Activated CD8-positive, alpha-beta memory T cell treated with anti-CD3 and anti-CD28 coated beads, Interleukin-2, amount 50 U/mL, for 48 hours (primary cell): ENCODE measurements around the gene C16orf90.

ENCODE experiments used
- DNase-seq: peaks from one replicate; pipeline ENCODE4 v3.0.0-alpha.2; 2020

Gene C16orf90, protein sequence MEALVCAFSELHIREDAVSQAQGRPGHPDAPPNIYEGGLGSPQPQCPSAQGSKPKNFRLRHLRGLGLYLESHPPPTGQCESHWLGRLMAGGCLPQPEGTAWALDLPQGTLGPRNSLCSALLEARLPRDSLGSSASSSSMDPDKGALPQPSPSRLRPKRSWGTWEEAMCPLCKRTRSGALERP

DNA sequence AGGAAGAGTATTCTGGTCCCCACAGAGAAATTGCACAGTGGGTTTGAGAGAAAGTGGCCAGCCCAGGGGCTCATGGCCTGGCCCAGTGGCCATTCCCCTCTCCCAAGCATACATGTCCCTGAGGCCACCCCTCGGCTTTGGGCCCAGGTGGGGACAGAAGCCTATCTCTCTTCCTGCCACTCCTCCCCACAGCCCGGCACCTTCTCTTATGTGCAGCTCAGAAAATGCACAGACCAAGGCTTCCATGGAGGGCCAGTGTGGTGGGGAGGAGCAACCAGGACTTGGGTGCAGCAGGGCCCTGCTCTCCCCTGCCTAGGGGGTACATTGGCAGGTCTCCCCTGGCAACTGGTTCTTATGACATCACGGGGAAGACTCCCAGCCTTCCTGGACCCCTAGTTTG, at the start of gene C16orf90:
Gene C16orf90 (minus strand): TSS at position 314 of the 400 bp plus-strand sequence. CDS start 68 bp downstream, at position 246.
- no peak for DNase-seq

DNA sequence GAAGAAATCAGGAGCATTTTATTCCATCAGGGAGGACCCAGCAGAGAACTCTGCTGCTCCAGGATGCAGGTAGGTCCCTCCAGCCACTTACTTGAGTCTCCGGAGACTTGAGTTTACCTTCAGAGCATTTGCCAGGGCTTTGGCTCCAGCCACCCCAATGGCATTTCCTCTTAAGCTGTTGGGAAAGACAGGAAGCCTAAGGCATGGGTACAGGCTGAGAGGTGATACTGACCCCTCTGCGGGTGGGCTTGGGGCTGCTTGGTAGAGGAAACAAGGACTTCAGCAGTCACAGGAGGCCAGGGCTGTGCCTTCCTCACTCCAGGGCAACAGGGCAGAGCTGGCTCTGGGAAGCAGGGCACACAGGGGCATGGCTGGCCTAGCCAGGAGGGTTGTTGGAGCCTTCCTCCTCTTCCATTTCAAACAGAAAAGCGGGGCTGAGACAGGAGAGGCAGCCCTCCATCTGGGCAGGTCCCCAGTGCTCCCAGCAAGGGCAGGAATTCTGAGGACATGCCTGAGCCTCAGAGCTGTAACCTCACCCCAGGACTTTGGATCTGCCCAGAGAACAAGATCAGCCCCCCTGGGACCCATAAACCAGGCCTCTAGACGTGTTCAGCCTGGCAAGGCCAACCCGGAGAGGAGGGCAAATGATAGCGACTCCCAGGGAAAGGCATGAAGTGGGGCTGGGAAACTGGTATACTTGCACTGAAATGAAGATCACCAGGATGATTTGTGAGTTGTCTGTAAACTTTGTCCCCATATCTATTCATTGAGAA, 47.5 kb upstream of the C16orf90 start:
- DNase-seq: no peak

DNA sequence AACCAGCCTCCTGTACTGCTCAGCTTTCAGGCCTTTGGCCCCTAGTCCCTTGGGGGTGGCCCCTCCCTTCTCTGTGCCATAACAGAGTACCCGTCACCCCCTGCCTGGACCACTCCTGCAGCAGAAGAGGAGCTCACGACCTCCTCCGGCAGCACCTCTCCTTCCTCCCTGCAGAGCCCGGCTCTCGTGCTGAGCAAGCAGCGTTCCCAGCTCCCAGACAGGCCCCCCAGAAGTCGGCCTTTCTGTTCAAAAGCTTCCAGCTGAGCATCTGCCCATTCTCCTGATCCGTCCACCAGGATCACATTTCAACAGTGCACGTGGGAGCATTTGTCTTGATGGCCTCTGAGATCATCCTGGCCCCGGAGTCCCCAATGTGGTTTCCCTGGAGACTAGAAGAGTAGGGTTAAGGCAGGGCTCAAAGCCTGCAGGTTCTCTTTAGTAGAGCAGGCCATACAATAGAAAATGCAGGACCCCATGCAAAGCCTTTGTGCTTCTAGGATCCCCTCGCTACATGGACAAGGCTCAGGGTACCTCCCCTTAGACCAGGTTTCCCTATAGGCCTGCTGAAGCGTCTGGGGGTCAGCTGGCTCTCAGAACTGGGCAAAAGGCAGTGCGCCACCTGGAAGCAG, 46.4 kb upstream of the C16orf90 start:
- no peak for DNase-seq

DNA sequence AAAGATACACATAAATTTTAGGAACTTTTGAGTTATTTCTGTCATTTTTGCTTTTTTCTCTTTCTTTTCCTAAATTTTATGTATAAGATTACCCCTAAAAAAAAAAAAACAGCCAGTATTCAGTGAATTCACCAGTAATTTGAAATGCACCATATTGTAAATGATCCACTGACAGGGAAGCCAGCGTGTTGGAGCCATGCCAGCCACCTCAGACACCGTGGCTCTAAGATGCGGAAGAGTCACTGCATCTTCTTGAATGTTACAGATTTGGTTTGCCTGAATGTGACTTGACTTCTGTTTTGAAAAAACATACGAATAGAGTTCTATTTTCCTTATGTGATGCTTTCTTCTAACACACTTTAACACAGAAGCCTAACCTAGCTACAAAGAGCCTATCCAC, 42.9 kb upstream of the C16orf90 start:
- no peak for DNase-seq

DNA sequence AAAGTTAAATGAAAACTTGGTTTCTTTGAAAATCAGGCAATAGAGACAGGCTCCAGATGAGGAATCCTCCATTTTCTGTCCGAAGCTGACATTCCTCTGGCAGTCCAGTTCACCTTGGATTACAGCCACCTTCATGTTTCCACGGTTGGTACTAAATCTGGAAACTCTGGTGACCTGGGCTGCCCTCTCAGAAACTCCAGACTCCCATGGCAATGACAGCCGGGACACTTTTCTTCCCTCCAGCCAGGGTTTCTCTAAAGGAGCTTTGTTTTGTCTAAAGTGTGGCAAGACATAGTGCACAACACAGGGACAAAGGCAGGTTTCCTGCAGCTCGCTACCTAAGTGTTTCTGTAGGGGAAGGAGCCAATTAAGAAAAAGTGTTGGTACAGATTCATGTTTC, 41.6 kb upstream of the C16orf90 start:
- no peak for DNase-seq

DNA sequence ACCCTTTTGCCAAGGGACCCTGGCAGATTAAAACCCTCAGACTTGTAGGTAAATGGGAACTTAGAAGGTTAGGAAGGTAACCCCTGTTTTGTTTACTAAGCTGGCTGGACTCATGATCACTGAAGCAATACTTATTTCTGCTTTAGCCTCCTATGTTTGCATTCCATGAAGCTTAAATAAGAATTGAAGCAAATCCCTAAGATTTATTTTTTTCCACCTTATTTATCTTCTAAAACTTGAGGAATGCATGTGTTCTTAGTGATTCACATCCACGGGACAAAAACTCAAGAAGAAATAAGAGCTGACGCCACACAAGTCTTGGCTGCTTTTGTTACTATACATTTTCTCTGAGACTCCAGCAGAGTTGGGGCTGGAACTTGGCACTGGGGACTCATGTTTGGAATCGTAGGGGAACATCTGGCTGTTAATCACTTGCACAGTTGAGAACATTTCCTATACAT, 41.0 kb upstream of the C16orf90 start:
- no peak for DNase-seq

DNA sequence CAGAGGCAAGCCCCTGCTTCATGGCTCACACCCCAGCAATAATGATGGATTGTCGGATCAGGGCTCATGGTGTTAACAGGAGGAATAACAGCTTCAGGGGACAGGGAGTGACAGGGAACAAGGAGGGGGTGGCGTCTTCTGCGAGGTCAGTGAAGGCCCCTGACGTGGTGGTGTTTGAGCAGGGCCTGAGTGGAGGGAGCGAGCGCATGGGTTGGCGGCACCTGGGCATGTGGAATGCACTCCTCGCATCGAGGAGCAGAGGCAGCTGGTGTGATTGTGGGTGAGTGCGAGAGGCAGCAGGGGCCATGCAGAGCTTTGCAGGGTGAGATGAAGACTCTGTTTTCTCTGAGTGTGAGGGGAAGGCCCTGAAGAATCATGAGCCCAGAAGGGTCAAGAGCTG, 38.8 kb upstream of the C16orf90 start:
- DNase-seq: no peak

DNA sequence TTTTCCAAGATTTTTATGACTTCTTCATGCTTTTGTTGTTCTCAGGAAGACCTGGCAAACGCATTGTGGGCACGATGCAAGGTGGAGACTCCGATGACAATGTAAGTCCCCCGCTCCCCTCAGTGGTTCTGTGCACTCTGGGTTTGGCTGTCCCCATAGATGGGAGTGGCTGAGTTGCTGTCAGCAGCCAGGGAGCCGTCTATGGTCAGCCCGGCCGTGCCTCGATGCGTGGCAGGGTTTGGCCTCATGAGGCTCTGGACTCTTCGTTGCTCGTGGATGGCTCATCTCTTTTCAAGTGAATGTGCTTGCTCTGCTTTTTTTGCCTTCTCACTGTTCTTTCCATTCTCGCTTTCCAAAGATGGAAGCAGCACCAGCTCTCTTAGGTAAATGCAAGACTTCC, 37.5 kb upstream of the C16orf90 start:
- no peak for DNase-seq

DNA sequence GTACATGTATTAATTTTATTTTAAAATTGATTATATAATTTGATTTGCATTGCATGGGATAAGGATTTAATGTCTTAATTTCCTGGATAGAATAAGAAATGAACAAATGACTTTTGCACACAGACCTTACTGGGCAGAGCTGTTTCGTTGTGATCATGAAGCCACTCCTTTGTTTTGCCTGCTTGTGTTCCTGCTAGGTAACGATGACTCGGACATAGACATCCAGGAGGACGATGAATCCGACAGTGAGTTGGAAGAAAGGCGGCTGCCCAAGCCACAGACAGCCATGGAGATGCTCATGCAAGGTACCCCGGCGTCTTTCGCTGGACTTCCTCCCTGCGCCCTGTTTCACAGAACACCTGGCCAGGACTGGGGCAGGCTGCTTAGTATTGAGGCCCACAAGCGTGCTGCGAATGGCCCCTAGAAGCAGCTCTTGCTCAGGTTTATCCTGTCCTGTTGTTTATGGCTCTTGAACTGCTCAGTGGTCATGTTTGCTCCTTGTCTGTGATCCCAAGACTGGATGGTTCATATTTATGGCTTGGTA, 35.2 kb upstream of the C16orf90 start:
- DNase-seq: no peak

DNA sequence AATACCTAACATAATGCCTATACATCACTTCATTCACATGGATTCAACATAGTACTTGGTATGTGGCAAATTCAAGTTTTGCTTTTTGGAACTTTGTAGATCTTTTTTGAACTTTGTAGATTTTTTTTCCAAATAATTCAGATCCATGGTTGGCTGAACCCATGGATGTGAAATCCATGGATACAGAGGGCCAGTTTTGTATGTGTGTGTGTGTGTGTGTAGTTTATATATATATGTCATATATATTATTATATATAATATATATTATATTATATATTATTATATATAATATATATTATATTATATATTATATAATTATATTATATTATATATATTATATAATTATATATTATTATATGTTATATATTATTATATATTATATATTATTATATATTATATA, 33.9 kb upstream of the C16orf90 start:
- no peak for DNase-seq

DNA sequence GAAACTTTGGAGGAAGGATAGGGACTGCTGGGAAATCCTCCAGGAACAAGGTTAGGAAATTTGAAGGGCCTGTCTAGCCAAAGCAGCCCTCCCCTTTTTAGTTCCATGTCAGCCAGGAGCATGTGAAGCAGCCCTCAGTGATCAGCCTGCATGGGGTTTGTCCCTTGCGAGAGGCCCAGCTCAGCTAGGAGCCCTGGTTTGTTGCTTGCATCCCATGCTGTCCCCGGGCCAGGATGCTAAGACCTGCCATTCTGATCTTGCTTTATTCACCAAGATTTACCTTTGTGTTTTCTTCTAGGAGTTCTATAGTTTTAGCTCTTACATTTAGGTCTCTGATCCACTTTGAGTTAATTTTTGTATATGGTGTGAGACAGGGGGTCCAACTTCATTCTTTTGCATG, 33.1 kb upstream of the C16orf90 start:
- no peak for DNase-seq

DNA sequence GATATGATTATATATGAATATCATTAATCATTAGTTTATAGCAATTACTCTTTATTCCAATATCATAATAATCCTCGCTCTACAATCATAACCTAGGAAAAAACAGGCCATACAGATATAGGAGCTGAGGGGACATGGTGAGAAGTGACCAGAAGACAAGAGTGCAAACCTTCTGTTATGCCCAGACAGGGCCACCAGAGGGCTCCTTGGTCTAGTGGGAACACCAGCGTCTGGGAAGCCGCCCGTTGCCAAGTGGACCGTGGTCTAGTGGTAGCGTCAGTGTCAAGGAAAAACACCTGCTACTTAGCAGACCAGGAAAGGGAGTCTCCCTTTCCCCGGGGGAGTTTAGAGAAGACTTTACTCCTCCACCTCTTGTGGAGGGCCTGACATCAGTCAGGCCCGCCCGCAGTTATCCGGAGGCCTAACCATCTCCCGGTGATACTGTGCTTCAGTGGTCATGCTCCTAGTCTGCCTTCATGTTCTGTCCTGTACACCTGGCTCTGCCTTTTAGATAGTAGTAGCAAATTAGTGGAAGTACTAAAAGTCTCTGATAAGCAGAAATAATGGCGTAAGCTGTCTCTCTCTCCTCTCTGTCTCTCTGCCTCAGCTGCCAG, 32.0 kb upstream of the C16orf90 start:
- DNase-seq: peak; percentile 76

DNA sequence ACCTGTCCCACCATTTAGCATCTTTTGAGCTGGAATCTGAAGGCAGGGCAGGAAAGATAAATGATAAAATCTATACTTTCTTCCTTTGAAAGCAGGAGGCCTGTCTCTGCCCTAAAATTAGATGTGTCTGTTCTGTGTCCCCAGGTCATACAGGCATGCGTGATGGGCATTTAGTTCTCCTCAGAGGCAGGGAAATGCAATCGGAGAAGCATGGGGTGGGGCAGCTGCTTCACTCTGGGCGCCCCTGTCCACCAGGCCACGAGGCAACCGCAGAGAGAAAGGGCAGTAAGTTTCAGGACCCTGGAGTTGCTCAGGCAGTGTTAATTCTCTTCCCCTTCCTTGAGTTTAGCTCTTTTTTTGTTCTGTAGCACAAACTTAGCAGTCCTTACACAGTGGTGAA, 30.7 kb upstream of the C16orf90 start:
- no peak for DNase-seq

DNA sequence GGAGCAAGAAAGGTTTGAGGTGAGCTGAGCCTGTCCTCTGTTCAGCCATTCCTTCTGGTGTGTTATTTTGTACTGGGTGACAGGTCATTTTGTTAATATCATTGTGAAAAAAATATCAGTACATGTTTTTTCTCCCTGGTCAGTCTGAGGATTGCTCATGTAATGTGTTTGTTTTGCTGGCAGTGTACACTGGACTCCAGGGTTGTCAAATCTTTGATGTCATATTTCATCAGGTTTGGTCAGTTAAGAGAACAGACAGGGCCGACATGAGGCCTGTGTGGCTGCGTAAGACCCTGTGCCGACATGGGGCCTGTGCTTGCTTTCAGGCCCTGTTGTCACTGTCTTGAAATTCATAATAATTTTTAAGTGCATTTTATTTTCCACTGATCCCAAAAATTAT, 28.0 kb upstream of the C16orf90 start:
- no peak for DNase-seq

DNA sequence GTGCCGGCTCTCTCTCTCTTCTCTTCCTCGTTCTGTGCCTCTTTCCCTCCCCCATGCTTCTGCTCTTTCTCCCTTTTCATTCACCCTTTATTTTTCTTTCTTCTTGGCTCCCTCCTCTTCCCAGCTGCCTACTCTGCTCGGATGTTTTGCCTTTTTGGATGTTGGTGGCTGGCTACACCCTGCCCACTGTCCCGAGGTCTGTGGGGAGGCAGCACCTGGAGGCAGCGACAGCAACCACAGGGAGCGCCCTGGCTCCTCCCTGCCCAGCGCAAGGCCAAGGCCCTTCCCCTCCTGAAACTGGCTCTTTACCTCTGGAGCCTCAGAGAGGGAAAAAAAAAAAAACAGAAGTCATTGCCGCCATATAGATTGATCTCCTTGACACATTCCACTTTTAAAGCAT, 25.6 kb upstream of the C16orf90 start:
- DNase-seq: no peak

DNA sequence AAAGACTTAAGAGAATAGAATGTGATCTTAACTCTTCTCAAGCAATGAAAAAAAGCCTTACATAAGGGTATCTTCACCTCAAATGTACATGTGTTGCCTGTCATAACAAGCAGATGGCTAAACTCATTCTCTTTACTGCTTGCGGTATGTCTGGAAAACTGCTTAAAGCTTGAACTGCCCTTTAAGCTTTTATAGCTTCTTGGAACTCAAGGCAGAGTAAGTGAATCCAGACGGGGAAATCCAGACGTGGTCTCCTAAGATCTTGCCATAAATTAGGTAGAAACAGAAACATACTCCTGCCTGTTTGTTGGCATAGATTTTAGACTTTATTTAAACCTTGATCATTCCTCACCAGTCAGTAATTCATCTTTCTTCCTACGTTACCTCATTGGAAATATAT, 25.1 kb upstream of the C16orf90 start:
- no peak for DNase-seq

DNA sequence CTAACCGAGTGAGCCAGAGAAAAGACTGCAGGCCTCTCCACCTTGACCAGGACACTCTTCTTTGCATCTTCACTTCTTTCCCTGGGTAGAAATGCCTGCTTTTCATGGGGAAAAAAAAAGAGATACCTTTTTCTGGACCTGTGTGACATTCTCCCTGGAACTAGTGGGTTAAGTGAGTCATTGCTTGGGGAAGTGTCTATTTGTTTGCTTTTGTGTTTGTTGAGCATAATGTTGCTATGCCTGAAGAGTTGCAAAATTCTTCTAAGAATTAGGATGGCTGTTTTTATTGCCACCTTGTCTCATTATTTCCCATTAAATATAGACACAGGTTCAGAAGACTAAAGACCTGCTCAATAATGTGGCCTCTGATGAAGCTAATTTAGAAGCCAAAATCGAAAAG, 24.3 kb upstream of the C16orf90 start:
- no peak for DNase-seq

DNA sequence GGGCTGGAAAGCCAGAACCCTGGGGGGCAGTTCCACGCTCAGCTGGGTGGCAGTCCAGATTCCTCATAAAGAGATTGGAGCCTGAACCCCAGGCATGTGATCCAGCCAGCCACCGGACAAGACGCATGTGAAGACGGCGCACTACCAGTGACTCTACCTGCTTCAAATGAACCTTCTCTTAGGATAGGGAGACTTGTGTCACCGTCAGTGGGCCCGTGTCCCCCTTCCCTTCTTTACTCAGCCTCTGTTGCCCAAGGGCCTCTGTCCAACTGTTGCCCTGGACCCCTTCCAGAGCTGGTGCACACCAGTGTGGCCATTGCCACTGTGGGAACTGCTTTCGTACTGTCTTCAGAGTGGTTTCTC, 23.7 kb upstream of the C16orf90 start:
- no peak for DNase-seq

DNA sequence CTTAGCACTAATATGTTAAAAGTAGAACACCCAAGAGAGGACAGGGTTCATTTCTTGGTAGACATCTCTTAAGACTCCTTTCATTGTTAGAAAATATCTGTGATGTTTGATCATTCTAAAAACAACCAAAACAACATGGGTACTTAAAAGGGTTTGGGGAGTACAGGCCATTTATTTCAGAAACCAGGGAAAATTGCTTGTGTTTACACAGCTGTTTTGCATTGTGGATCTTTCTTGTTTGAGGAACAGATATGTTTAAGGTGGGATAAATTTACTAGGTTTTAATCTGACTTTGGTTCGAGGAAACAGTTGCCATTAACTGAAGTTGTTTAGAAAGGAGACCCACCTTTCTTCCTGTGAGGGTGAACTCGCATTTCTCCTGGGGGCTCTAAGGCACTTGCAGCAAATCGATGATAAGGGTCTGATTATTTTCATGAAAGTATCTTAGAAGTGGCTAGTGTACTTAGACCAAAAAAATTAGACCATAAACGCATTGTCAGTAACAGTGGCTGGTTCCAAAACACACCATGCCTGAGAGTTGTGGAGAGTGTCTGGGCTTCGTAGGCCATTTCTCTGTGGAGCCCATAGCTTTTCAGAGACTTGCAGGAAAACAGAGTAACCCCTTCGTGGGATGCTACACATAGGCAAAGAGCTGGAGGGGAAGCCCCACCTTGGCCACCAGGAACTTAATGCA, 23.1 kb upstream of the C16orf90 start:
- no peak for DNase-seq

DNA sequence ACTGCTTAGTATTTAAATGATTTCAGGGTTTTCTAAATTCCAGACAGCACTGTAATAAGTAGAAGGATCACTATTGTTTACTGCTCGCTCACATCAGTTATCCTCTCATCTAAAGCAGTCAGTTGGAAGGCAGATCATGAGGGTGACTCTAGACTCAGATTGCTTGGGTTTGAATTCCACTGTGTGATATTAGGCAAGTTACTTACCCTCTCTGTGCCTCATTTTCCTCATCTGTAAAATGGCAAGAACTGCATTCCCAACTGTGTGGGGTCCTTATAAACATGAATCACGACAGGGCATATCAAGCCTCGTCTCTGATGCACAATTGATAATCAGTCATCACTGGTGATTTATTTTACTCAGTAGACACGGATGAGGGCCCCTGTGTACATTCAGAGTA, 20.6 kb upstream of the C16orf90 start:
- no peak for DNase-seq

DNA sequence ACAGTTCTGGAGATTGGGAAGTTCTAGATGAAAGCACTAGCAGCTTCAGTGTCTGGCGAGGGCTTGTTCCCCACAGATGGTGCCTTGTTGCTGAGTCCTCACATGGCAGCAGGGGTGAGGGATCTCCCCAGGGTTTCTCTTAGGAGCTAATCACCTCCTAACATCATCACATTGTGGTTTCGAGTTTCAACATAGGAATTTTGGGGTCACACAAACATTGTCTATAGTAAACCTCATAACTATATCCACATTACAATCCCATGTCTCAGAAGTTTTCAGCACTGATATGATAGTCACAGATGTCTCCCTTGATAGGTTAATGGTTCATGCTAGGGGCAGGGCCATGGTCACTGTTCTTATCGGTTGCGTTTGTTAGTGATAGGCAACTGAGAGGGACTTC, 19.3 kb upstream of the C16orf90 start:
- DNase-seq: peak; percentile 32

DNA sequence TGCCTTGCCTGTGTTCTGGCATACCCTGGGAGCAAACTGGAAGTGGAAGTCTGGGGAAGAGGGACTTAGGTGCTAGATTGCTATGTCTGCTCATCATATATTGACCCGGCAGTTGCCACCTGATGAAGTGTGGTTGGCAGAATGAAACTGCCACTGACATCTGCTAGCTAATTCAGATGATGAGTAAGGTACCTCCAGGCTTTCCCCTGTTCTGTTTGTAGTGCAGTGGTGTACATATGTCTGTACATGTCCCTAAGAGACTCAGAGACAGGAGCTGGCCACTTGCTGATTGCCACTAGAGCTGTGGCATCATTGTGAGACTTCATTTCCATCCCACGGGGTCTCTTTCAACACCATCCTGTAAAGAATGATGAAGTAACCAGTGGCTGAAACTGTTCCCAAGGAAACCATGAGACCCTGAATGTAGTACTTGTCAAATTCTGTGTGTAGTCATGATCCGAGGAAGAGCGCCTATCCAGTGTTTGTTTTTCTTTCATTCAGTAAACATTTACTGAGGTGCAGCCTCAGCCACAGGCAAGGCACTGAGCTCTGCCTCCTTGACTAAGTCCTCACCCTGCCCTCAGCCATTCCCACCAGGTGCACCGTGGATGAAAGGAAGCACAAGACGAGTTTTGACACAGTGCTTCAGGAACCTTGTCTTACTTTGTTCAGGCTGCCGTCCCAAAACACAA, 18.7 kb upstream of the C16orf90 start:
- peak; percentile 42 for DNase-seq
